SK-N-MC (cell line): ENCODE measurements around the gene LSM10.

Source experiments
- EZH2 ChIP-seq: fragments of 200-600 bp; sonication (generic); IDR thresholded peaks from one replicate; pipeline ENCODE4 v1.6.1; 2017; ENCODE audit warnings: antibody characterized with exemption
- FOXP2 ChIP-seq: optimal IDR thresholded peaks from 2 replicates; pipeline ENCODE3; 2011; ENCODE audit warnings: mild to moderate bottlenecking, moderate library complexity; ENCODE audit not compliant: insufficient read depth; ENCODE audit errors: extremely low read length, control extremely low read depth
- POLR2AphosphoS5 ChIP-seq: IDR thresholded peaks from 2 replicates; pipeline ENCODE4 v1.6.1; 2012; ENCODE audit warnings: mild to moderate bottlenecking, low read depth, low read length, borderline replicate concordance

DNA sequence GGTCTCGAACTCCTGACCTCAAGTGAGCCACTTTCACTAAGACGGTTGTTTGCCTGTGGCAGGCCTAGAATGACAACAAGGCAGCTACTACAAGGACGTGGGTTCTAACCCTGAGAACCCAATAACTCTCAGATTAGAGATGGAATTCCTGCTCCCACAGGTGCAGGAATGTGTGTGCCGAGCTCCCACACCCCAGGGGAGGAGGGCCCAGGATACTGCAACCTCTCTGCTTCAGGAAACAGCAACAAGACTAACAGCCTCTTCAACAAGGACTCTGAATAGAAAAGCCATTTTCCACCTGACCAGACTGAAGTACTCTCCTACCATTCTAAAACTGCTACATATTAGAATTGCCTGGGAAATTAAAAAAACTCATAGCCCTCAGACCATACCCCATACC is 4.9 kb downstream of the LSM10 start:
- TF ChIP-seq FOXP2 (no peak), EZH2 (no peak), POLR2AphosphoS5 (no peak)
